Measurements from ENCODE around the gene DIP2C. TPM values are rescaled to one million over a fixed set of nuclear protein-coding genes. Genes with fewer than 3 reads are reported as not detected.

Gene DIP2C
- total RNA-seq, 1 experiment from 2014 or later, result 10.7 TPM

GRCh38 chr10:529468-530230, 159.8 kb downstream of the DIP2C start:
- Histone ChIP-seq H3K36me3 (no peaks in the 10 kb centered on the region), H3K4me3 (no peak overlapping the region), H3K27me3 (no peaks in the 10 kb centered on the region), H3K9me3 (no peaks in the 10 kb centered on the region)
- DNase-seq, result no peak

GRCh38 chr10:528173-529165, 161.0 kb downstream of the DIP2C start:
- no peaks in the 10 kb centered on the region for H3K9me3 ChIP-seq
- H3K27me3 ChIP-seq, result no peaks in the 10 kb centered on the region
- no peak for DNase-seq
- no peak overlapping the region for H3K4me3 ChIP-seq
- no peaks in the 10 kb centered on the region for H3K36me3 ChIP-seq

- no peaks in the 10 kb centered on the region for H3K27me3 ChIP-seq
- H3K4me3 ChIP-seq, result no peak overlapping the region
- no peak for DNase-seq
- H3K36me3 ChIP-seq, result no peaks in the 10 kb centered on the region
- H3K9me3 ChIP-seq, result no peaks in the 10 kb centered on the region
Measured at GRCh38 chr10:527416-527815, 162.1 kb downstream of the DIP2C start.

- no peak for DNase-seq
- no peak overlapping the region for H3K4me3 ChIP-seq
- no peaks in the 10 kb centered on the region for H3K27me3 ChIP-seq
- no peaks in the 10 kb centered on the region for H3K9me3 ChIP-seq
- H3K36me3 ChIP-seq, result no peaks in the 10 kb centered on the region
Measured at GRCh38 chr10:526651-527312, 162.7 kb downstream of the DIP2C start.

- H3K27me3 ChIP-seq, result no peaks in the 10 kb centered on the region
- DNase-seq, result peak; percentile 58
- no peak overlapping the region for H3K4me3 ChIP-seq
- H3K9me3 ChIP-seq, result no peaks in the 10 kb centered on the region
- H3K36me3 ChIP-seq, result no peaks in the 10 kb centered on the region
Measured at GRCh38 chr10:525565-526315, 163.7 kb downstream of the DIP2C start.

GRCh38 chr10:523925-524324, 165.5 kb downstream of the DIP2C start:
- Histone ChIP-seq H3K36me3 (no peaks in the 10 kb centered on the region; the same call in 1 of the 2 replicates), H3K27me3 (no peaks in the 10 kb centered on the region), H3K9me3 (no peaks in the 10 kb centered on the region), H3K4me3 (no peak overlapping the region)
- no peak for DNase-seq

GRCh38 chr10:522350-522749, 167.1 kb downstream of the DIP2C start:
- Histone ChIP-seq H3K36me3 (no peaks in the 10 kb centered on the region; the same call in 1 of the 2 replicates), H3K4me3 (no peak overlapping the region), H3K9me3 (no peaks in the 10 kb centered on the region), H3K27me3 (no peaks in the 10 kb centered on the region)
- DNase-seq, result no peak

GRCh38 chr10:521261-522250, 167.9 kb downstream of the DIP2C start:
- no peaks in the 10 kb centered on the region for H3K9me3 ChIP-seq
- H3K4me3 ChIP-seq, result no peak overlapping the region
- H3K36me3 ChIP-seq, result no peaks in the 10 kb centered on the region; the same call in 1 of the 2 replicates
- no peaks in the 10 kb centered on the region for H3K27me3 ChIP-seq
- no peak for DNase-seq

- no peaks in the 10 kb centered on the region for H3K9me3 ChIP-seq
- no peaks in the 10 kb centered on the region; the same call in 1 of the 2 replicates for H3K36me3 ChIP-seq
- H3K27me3 ChIP-seq, result no peaks in the 10 kb centered on the region
- DNase-seq, result no peak
- no peak overlapping the region for H3K4me3 ChIP-seq
Measured at GRCh38 chr10:520402-520787, 169.1 kb downstream of the DIP2C start.

GRCh38 chr10:519716-520401, 169.6 kb downstream of the DIP2C start:
- Histone ChIP-seq H3K36me3 (no peaks in the 10 kb centered on the region; the same call in 1 of the 2 replicates), H3K27me3 (no peaks in the 10 kb centered on the region), H3K4me3 (no peak overlapping the region), H3K9me3 (no peaks in the 10 kb centered on the region)
- DNase-seq, result no peak

- no peak for DNase-seq
- Histone ChIP-seq H3K36me3 (no peaks in the 10 kb centered on the region; the same call in 1 of the 2 replicates), H3K9me3 (no peaks in the 10 kb centered on the region), H3K4me3 (no peak overlapping the region), H3K27me3 (no peaks in the 10 kb centered on the region)
Measured at GRCh38 chr10:519055-519715, 170.3 kb downstream of the DIP2C start.

- no peaks in the 10 kb centered on the region for H3K9me3 ChIP-seq
- H3K4me3 ChIP-seq, result no peak overlapping the region
- H3K36me3 ChIP-seq, result no peaks in the 10 kb centered on the region; the same call in 1 of the 2 replicates
- no peak for DNase-seq
- no peaks in the 10 kb centered on the region for H3K27me3 ChIP-seq
Measured at GRCh38 chr10:517872-518475, 171.5 kb downstream of the DIP2C start.

- DNase-seq, result no peak
- Histone ChIP-seq H3K27me3 (no peaks in the 10 kb centered on the region), H3K9me3 (no peaks in the 10 kb centered on the region), H3K4me3 (no peak overlapping the region), H3K36me3 (no peaks in the 10 kb centered on the region; the same call in 1 of the 2 replicates)
Measured at GRCh38 chr10:517241-517830, 172.1 kb downstream of the DIP2C start.

All from MG63 (cell line).